Sigmoid colon (tissue), 7 donors: ENCODE results near the gene CLINT1. TPM values are rescaled to one million over a fixed set of nuclear protein-coding genes. Genes with fewer than 3 reads are reported as not detected.
"Not testable (repeated sequence)": the region's sequence is repeated elsewhere in the genome, so short reads cannot be mapped to it uniquely, and the experiment has no call there.

Source experiments
- DNase-seq: peaks from one replicate; pipeline ENCODE4 v3.0.0-alpha.2; 2019
- H3K27ac ChIP-seq, 4 donors: fragments of 200-600 bp; sonication (generic); one replicate each; pipeline ENCODE4 v1.5.1; 2016 to 2019; ENCODE audit warnings: mild to moderate bottlenecking in 1 of 4
- H3K27me3 ChIP-seq, 3 donors: fragments of 200-600 bp; sonication (generic); one replicate each; pipeline ENCODE4 v1.5.1; 2019; ENCODE audit warnings: mild to moderate bottlenecking in 1 of 3
- H3K36me3 ChIP-seq, 4 donors: fragments of 200-600 bp; sonication (generic); one replicate each; pipeline ENCODE4 v1.5.1; 2016 to 2019
- H3K4me1 ChIP-seq, 4 donors: fragments of 200-600 bp; sonication (generic); one replicate each; pipeline ENCODE4 v1.5.1; 2017 to 2019
- H3K4me3 ChIP-seq, 4 donors: fragments of 200-600 bp; sonication (generic); one replicate each; pipeline ENCODE4 v1.5.1; 2017 to 2019; ENCODE audit warnings: mild to moderate bottlenecking in 2 of 4, moderate library complexity in 1 of 4
- H3K9me3 ChIP-seq, 4 donors: fragments of 200-600 bp in 3 of 4; sonication (generic) in 3 of 4; one replicate each; pipeline versions ENCODE4 v1.5.1 to v1.6.1; 2013 to 2019
- EP300 ChIP-seq, 4 donors: sonication (generic); formaldehyde crosslinking; IDR thresholded peaks; one replicate each; pipeline ENCODE4 v1.6.1; 2017; ENCODE audit warnings: antibody characterized with exemption in 4 of 4
- POLR2A ChIP-seq, 2 donors: fragments of 450-650 bp; IDR thresholded peaks; one replicate each; pipeline ENCODE4 v1.6.1; 2016; ENCODE audit warnings: antibody characterized with exemption in 2 of 2, mild to moderate bottlenecking in 2 of 2, moderate library complexity in 2 of 2
- POLR2AphosphoS5 ChIP-seq, 4 donors: sonication (generic); formaldehyde crosslinking; IDR thresholded peaks; one replicate each; pipeline ENCODE4 v1.6.1; 2017; ENCODE audit warnings: antibody characterized with exemption in 4 of 4
- WGBS, 2 donors: extraction: QIAGEN DNeasy Blood & Tissue Kit; methylation state at CpG; one replicate each; pipeline ENCODE4 v1.1.7; 2013; 5-methylcytosine and 5-hydroxymethylcytosine counted together
- intact Hi-C: fragments of 100-400 bp; cut with DNase I; formaldehyde crosslinking; loops from one replicate; pipeline ENCODE4 v1.15.1; 2023
- polyA plus RNA-seq, 3 donors: library from polyadenylated mRNA; stranded (reverse); fragments of 200-250 nt; gene quantifications; one replicate each; pipeline ENCODE4 v1.2.3, GENCODE V29; 2013
- total RNA-seq, 4 donors: library from RNA; depleted of rRNA; stranded (reverse); fragments of >200 nt; gene quantifications; one replicate each; pipeline ENCODE4 v1.1.0, GENCODE V29; 2016
- TF ChIP-seq, protein P1 (sequence below), 4 experiments: fragments of 450-650 bp in 3 of 4; fragments of 200-600 bp in 1 of 4; IDR thresholded peaks; one replicate each; pipeline ENCODE4 v1.5.1; 2016 to 2019; ENCODE audit warnings: antibody characterized with exemption in 4 of 4, mild to moderate bottlenecking in 3 of 4, moderate library complexity in 2 of 4
- donor health status: healthy with polysubstance abuse.
- donor health status: Bipolar disorder and iron deficiency.
- donor health status: healthy.

CLINT1 gene
- total and polyA plus RNA-seq, 7 donors: 40.2 to 171 (median 88.1) TPM

DNA sequence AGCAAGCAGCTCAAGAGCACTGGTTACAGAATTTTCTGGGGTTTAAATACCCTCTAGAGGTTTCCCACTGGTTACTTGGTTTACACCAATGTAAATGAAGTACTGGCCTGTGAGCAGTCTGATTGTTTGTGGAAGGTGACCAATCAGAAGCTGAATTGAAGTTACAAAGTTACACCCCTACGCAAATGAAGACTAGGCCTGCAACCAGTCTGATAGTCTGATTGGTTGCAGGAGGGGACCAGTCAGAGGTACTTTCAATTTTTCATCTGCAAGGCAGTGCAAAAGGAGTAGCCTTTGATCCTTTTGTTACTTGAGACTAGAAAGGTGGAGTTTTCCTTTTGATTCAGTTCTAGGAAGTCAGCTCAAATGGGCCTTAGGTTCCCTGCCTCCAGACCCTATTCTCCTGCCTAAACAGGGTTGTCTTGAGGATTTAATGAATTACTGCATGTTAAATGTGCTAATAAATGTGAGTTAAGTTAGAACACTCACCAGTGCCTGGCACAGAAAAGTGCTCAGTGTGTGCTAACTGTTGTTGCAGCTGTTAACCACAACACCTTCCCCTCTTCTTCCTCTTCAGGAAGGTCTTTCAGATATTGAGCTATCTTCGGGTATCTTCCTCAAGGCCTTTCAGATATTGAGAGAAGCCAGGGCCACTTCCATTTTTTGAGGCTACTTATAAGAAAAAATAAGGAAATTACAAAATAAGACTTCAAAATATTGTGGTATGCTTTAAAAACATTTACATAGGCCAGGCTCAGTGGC, 32.1 kb upstream of the CLINT1 start:
- no peak for TF ChIP-seq EP300 (IDR thresholded peaks at IDR 0.05)
- no peak for TF ChIP-seq POLR2AphosphoS5 (IDR thresholded peaks at IDR 0.05)
- TF ChIP-seq POLR2A (IDR thresholded peaks at IDR 0.05): no peak
- TF ChIP-seq, protein P1, sequence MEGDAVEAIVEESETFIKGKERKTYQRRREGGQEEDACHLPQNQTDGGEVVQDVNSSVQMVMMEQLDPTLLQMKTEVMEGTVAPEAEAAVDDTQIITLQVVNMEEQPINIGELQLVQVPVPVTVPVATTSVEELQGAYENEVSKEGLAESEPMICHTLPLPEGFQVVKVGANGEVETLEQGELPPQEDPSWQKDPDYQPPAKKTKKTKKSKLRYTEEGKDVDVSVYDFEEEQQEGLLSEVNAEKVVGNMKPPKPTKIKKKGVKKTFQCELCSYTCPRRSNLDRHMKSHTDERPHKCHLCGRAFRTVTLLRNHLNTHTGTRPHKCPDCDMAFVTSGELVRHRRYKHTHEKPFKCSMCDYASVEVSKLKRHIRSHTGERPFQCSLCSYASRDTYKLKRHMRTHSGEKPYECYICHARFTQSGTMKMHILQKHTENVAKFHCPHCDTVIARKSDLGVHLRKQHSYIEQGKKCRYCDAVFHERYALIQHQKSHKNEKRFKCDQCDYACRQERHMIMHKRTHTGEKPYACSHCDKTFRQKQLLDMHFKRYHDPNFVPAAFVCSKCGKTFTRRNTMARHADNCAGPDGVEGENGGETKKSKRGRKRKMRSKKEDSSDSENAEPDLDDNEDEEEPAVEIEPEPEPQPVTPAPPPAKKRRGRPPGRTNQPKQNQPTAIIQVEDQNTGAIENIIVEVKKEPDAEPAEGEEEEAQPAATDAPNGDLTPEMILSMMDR (IDR thresholded peaks at IDR 0.05): no peak
- Histone ChIP-seq H3K27ac (no peak overlapping the region), H3K36me3 (no peaks in the 10 kb centered on the region), H3K27me3 (no peaks in the 10 kb centered on the region), H3K9me3 (no peaks in the 10 kb centered on the region), H3K4me1 (peaks cover 0 to 17% (median 8%) of the 10 kb centered on the region in 4 donors), H3K4me3 (no peak overlapping the region)
- no peak for DNase-seq
- 77 to 88% methylated on average over 2 of the region's 2 CpGs for WGBS, 2 donors
- intact Hi-C loops: no loop called here

DNA sequence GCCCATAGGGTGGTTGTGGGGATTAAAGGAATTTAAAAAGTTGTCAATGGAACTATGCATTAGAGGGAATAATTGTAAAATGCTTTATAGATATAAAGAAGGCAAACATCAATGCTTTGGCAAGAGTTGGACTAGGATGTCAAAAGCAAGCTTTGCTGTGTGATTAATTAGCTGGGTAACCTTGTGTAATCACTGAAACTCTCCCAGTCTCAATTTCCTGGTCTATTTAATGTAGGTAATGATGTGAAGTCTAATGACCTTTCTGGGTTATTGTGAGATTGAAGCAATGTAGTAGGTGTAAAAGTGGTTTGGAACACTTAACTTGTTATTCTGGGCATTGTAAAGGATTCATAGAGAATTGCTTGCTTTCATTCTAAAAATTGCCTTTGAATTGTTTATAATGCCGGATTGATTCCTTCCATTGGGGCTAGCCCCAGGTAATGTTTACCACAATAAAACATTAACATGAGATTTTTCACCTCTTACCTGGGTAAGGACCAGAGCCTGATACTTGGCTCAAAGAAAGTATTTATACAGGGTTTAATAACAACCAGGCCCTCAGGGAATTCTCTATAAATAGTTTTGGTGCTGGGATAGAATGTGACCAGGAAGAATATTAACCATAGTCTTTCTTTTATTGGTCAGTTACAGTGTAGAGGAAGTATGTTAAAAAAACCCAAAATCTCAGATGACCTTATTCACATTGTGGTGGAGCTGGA, 30.0 kb upstream of the CLINT1 start:
- DNase-seq: no peak
- Histone ChIP-seq H3K27me3 (no peaks in the 10 kb centered on the region), H3K4me3 (no peak overlapping the region), H3K4me1 (peaks cover 0 to 17% (median 8%) of the 10 kb centered on the region in 4 donors), H3K27ac (peak overlapping the region in 2 of 4 donors; percentile 30 to 37), H3K9me3 (no peaks in the 10 kb centered on the region), H3K36me3 (no peaks in the 10 kb centered on the region)
- intact Hi-C loops: no loop called here
- 72 to 81% methylated on average over 1 of the region's 1 CpG for WGBS, 2 donors
- no peak for TF ChIP-seq EP300 (IDR thresholded peaks at IDR 0.05)
- TF ChIP-seq, protein P1 (IDR thresholded peaks at IDR 0.05): no peak
- TF ChIP-seq POLR2AphosphoS5 (IDR thresholded peaks at IDR 0.05): no peak
- TF ChIP-seq POLR2A (IDR thresholded peaks at IDR 0.05): no peak

DNA sequence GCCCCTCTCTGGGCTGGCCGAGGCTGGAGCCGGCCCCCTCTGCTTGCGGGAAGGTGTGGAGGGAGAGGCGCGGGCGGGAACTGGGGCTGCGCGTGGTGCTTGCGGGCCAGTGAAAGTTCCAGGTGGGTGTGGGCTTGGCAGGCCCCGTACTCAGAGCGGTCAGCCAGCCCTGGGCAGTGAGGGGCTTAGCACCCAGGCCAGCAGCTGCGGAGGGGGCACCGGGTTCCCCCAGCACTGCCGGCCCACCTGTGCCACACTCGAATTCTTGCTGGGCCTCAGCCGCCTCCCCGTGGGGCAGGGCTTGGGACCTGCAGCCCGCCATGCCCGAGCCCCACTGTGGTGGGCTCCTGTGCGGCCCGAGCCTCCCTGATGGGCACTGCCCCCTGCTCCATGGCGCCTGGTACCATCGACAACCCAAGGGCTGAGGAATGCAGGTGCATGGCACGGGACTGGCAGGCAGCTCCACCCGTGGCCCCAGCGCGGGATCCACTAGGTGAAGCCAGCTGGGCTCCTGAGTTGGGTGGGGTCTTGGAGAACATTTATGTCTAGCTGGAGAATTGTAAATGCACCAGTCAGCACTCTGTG, 27.9 kb upstream of the CLINT1 start:
- H3K9me3 ChIP-seq: no peaks in the 10 kb centered on the region
- H3K27me3 ChIP-seq: no peaks in the 10 kb centered on the region
- TF ChIP-seq, protein P1 (IDR thresholded peaks at IDR 0.05): no peak
- TF ChIP-seq POLR2A (IDR thresholded peaks at IDR 0.05): no peak
- no peak for TF ChIP-seq POLR2AphosphoS5 (IDR thresholded peaks at IDR 0.05)
- TF ChIP-seq EP300 (IDR thresholded peaks at IDR 0.05): no peak
- H3K4me3 ChIP-seq: no peak overlapping the region
- DNase-seq: no peak
- no peaks in the 10 kb centered on the region for H3K36me3 ChIP-seq
- WGBS, 2 donors: 90 to 98% methylated on average over 27 of the region's 27 CpGs
- H3K27ac ChIP-seq: no peak overlapping the region
- peaks cover 0 to 17% (median 8%) of the 10 kb centered on the region in 4 donors for H3K4me1 ChIP-seq
- intact Hi-C loops: no loop called here

DNA sequence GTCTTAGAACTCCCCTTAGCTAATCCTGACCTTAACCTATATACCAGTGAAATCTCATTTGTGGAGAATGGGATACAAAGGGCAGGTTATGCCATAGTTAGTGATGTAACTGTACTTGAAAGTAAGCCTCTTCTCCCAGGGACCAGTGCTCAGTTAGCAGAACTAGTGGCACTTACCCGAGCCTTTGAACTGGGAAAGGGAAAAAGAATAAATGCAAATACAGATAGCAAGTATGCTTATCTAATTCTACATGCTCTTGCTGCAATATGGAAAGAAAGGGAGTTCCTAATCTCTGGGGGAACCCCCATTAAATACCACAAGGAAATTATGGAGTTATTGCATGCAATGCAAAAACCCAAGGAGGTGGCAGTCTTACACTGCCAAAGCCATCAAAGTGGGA, 26.1 kb upstream of the CLINT1 start:
- 41 to 68% methylated on average over 1 of the region's 1 CpG for WGBS, 2 donors
- not testable (repeated sequence) for H3K9me3 ChIP-seq

DNA sequence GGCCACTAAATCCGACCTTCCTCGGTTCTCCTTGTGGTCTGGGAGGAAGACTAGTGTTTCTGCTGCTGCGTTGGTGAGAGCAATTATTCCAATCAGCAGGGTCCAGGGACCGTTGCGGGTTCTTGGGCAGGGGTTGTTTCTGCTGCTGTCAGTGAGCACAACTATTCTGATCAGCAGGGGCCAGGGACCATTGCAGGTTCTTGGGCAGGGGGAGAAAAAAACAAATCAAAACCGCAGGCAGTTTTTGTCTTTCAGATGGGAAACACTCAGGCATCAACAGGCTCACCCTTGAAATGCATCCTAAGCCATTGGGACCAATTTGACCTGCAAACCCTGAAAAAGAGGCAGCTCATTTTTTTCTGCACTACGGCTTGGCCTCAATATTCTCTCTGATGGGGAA, 22.6 kb upstream of the CLINT1 start:
- H3K27me3 ChIP-seq, DNase-seq, H3K36me3 ChIP-seq, intact Hi-C loops, H3K9me3 ChIP-seq, H3K4me3 ChIP-seq, H3K27ac ChIP-seq, H3K4me1 ChIP-seq: not testable (repeated sequence)
- 87 to 95% methylated on average over 7 of the region's 7 CpGs for WGBS, 2 donors

More for the DNA sequence above, 26.1 kb upstream of the CLINT1 start:
- intact Hi-C loops, H3K4me3 ChIP-seq, H3K27ac ChIP-seq, H3K36me3 ChIP-seq, DNase-seq, H3K27me3 ChIP-seq: not testable (repeated sequence)
- peaks cover 0 to 17% (median 8%) of the 10 kb centered on the region in 4 donors for H3K4me1 ChIP-seq
